Right cardiac atrium (tissue), 5 donors: ENCODE measurements around the gene CTPS1. TPM values are rescaled to one million over a fixed set of nuclear protein-coding genes. Genes with fewer than 3 reads are reported as not detected.

Source experiments
- ATAC-seq, 2 donors: fragments of 200-7000 bp; cut with Tn5 transposase; one replicate each; pipeline versions ENCODE4 v1.8.0 to v1.9.1; 2020; ENCODE audit warnings: moderate library complexity in 2 of 2, mild to moderate bottlenecking in 1 of 2
- DNase-seq, 3 donors: peaks; one replicate each; pipeline ENCODE4 v3.0.0-alpha.2; 2020
- H3K27ac ChIP-seq: one replicate; pipeline ENCODE4 v1.5.1; 2013; ENCODE audit warnings: mild to moderate bottlenecking, low read length, control low read depth, moderate library complexity
- H3K27me3 ChIP-seq: one replicate; pipeline ENCODE4 v1.6.1; 2013; ENCODE audit not compliant: control insufficient read depth, insufficient read depth
- H3K4me1 ChIP-seq: one replicate; pipeline ENCODE4 v1.6.1; 2013; ENCODE audit warnings: low read length; ENCODE audit not compliant: control insufficient read depth, insufficient read depth
- H3K4me3 ChIP-seq: one replicate; pipeline ENCODE4 v1.5.1; 2013; ENCODE audit warnings: low read length, control low read depth
- H3K9me3 ChIP-seq: one replicate; pipeline ENCODE4 v1.6.1; 2013; ENCODE audit warnings: low read length; ENCODE audit not compliant: control insufficient read depth
- WGBS: extraction: QIAGEN DNeasy Blood & Tissue Kit; methylation state at CpG from one replicate; pipeline ENCODE4 v1.1.7; 2013; 5-methylcytosine and 5-hydroxymethylcytosine counted together
- intact Hi-C, 4 donors: fragments of 100-400 bp; cut with DNase I; formaldehyde crosslinking; loops; one replicate each; pipeline versions ENCODE4 v1.11.0 to v1.14.0; 2022 to 2023
- polyA plus RNA-seq: library from polyadenylated mRNA; stranded (reverse); fragments of 200-250 nt; gene quantifications from one replicate; pipeline ENCODE4 v1.2.3, GENCODE V29; 2013
- total RNA-seq, 4 donors: library from RNA; stranded (reverse); fragmentation: NEBNext Ultra II Directional; extraction: Animal tissue kit (Norgen Biotek cat#: 25700); gene quantifications; one replicate each; pipeline ENCODE4 v1.2.1, GENCODE V29; 2021
- donor health status: healthy with polysubstance abuse.
- donor health status: DM: no; HTN: yes; CAD: no.
- donor health status: DM: no; HTN: no; CAD: no.
- donor health status: DM: no; HTN: yes; CAD: no; lungs with severe emphysema.
- donor health status: DM: yes; HTN: yes; CAD: no.

CTPS1 gene
- total and polyA plus RNA-seq, 5 donors, result 7.3 to 15.6 (median 13.8) TPM

- ATAC-seq, result no peak
- no peaks in the 10 kb centered on the region for H3K9me3 ChIP-seq
- WGBS, result 94% methylated on average over 6 of the region's 6 CpGs
- no peaks in the 10 kb centered on the region for H3K27me3 ChIP-seq
- H3K4me1 ChIP-seq, result no peaks in the 10 kb centered on the region
- no peak overlapping the region for H3K27ac ChIP-seq
- intact Hi-C loops, result no loop called here
- no peak for DNase-seq
- no peak overlapping the region for H3K4me3 ChIP-seq
These were observed 10.1 kb upstream of the CTPS1 start for GRCh38 chr1:40969445-40969844.

GRCh38 chr1:40971966-40972365 is 7.5 kb upstream of the CTPS1 start:
- no peaks in the 10 kb centered on the region for H3K9me3 ChIP-seq
- no peak overlapping the region for H3K27ac ChIP-seq
- intact Hi-C loops, result no loop called here
- no peaks in the 10 kb centered on the region for H3K27me3 ChIP-seq
- DNase-seq (no peak), ATAC-seq (no peak)
- no peak overlapping the region for H3K4me3 ChIP-seq
- WGBS, result 67% methylated on average over 1 of the region's 1 CpG
- H3K4me1 ChIP-seq, result no peaks in the 10 kb centered on the region

GRCh38 chr1:40973912-40974311 is 5.6 kb upstream of the CTPS1 start:
- H3K4me3 ChIP-seq, result no peak overlapping the region
- H3K27ac ChIP-seq, result no peak overlapping the region
- intact Hi-C loops, result no loop called here
- H3K27me3 ChIP-seq, result no peaks in the 10 kb centered on the region
- no peak for ATAC-seq
- H3K4me1 ChIP-seq, result no peaks in the 10 kb centered on the region
- WGBS, result 58% methylated on average over 2 of the region's 2 CpGs
- no peaks in the 10 kb centered on the region for H3K9me3 ChIP-seq
- no peak for DNase-seq

- no peak for DNase-seq
- H3K27ac ChIP-seq, result no peak overlapping the region
- no peak overlapping the region for H3K4me3 ChIP-seq
- no peak for ATAC-seq
- H3K27me3 ChIP-seq, result no peaks in the 10 kb centered on the region
- intact Hi-C loops, result no loop called here
- 64% methylated on average over 9 of the region's 9 CpGs for WGBS
- H3K4me1 ChIP-seq, result no peaks in the 10 kb centered on the region
- H3K9me3 ChIP-seq, result no peaks in the 10 kb centered on the region
These were observed 4.6 kb upstream of the CTPS1 start for GRCh38 chr1:40974945-40975344.

GRCh38 chr1:40976952-40977690 is 2.4 kb upstream of the CTPS1 start:
- intact Hi-C loops, result no loop called here
- no peaks in the 10 kb centered on the region for H3K9me3 ChIP-seq

GRCh38 chr1:40977716-40978115 is 1.8 kb upstream of the CTPS1 start:
- no peaks in the 10 kb centered on the region for H3K9me3 ChIP-seq
- no peak for ATAC-seq
- intact Hi-C loops, result no loop called here
- no peak overlapping the region for H3K4me3 ChIP-seq
- H3K4me1 ChIP-seq, result peaks cover 2% of the 10 kb centered on the region
- no peak for DNase-seq
- no peak overlapping the region for H3K27ac ChIP-seq
- H3K27me3 ChIP-seq, result no peaks in the 10 kb centered on the region
- WGBS, result 95% methylated on average over 1 of the region's 1 CpG

More at GRCh38 chr1:40976952-40977690, 2.4 kb upstream of the CTPS1 start:
- H3K27ac ChIP-seq, result no peak overlapping the region
- DNase-seq (no peak), ATAC-seq (no peak)
- no peaks in the 10 kb centered on the region for H3K27me3 ChIP-seq
- 67% methylated on average over 5 of the region's 5 CpGs for WGBS
- peaks cover 2% of the 10 kb centered on the region for H3K4me1 ChIP-seq
- no peak overlapping the region for H3K4me3 ChIP-seq

GRCh38 chr1:40978886-40979240 is 633 bp upstream of the CTPS1 start:
- DNase-seq (no peak), ATAC-seq (peak in 1 of 2 donors; percentile 2)
- Histone ChIP-seq H3K27ac (peak overlapping the region; percentile 74), H3K9me3 (no peaks in the 10 kb centered on the region), H3K4me3 (peak overlapping the region; percentile 65), H3K4me1 (peaks cover 2% of the 10 kb centered on the region), H3K27me3 (no peaks in the 10 kb centered on the region)
- intact Hi-C loops, result no loop called here
- 38% methylated on average over 17 of the region's 17 CpGs for WGBS

- Histone ChIP-seq H3K4me1 (peaks cover 2% of the 10 kb centered on the region), H3K9me3 (no peaks in the 10 kb centered on the region), H3K27me3 (no peaks in the 10 kb centered on the region), H3K27ac (peak overlapping the region; percentile 14), H3K4me3 (peak overlapping the region; percentile 65)
- intact Hi-C loops, result no loop called here
- ATAC-seq, result peak; percentile 10 to 28
- no peak for DNase-seq
- WGBS, result under 1% methylated on average over 50 of the region's 50 CpGs
These were observed 564 bp downstream of the CTPS1 start for GRCh38 chr1:40980068-40980452.

- DNase-seq (peak in 1 of 3 donors; percentile 69), ATAC-seq (no peak)
- intact Hi-C loops, result no loop called here
These were observed 1.1 kb downstream of the CTPS1 start for GRCh38 chr1:40980453-40981121.

GRCh38 chr1:40981691-40982448 is 2.4 kb downstream of the CTPS1 start:
- intact Hi-C loops, result no loop called here
- H3K4me3 ChIP-seq, result no peak overlapping the region
- DNase-seq (peak in 1 of 3 donors; percentile 64), ATAC-seq (peak in 1 of 2 donors; percentile 2)
- WGBS, result 43% methylated on average over 14 of the region's 14 CpGs
- H3K27me3 ChIP-seq, result no peaks in the 10 kb centered on the region
- peaks cover 7% of the 10 kb centered on the region for H3K4me1 ChIP-seq
- H3K9me3 ChIP-seq, result no peaks in the 10 kb centered on the region
- H3K27ac ChIP-seq, result peak overlapping the region; percentile 70

More at GRCh38 chr1:40980453-40981121, 1.1 kb downstream of the CTPS1 start:
- Histone ChIP-seq H3K27ac (no peak overlapping the region), H3K4me1 (peaks cover 2% of the 10 kb centered on the region), H3K27me3 (no peaks in the 10 kb centered on the region), H3K4me3 (peak overlapping the region; percentile 65), H3K9me3 (no peaks in the 10 kb centered on the region)
- 28% methylated on average over 27 of the region's 27 CpGs for WGBS

GRCh38 chr1:40982721-40983120 is 3.2 kb downstream of the CTPS1 start:
- intact Hi-C loops, result no loop called here
- 70% methylated on average over 1 of the region's 1 CpG for WGBS
- Histone ChIP-seq H3K27ac (no peak overlapping the region), H3K27me3 (no peaks in the 10 kb centered on the region), H3K9me3 (no peaks in the 10 kb centered on the region), H3K4me3 (no peak overlapping the region), H3K4me1 (peaks cover 12% of the 10 kb centered on the region)
- DNase-seq, result no peak
- ATAC-seq, result no peak
